Measurements from ENCODE around the gene TPSB2.
"Not testable (repeated sequence)": the region's sequence is repeated elsewhere in the genome, so short reads cannot be mapped to it uniquely, and the experiment has no call there.

GRCh38 chr16:1230084-1230470 is at the start of gene TPSB2:
- not testable (repeated sequence) for TF ChIP-seq ZBTB7A (IDR thresholded peaks at IDR 0.05; ENCODE audit: low read depth); USF1 (IDR thresholded peaks at IDR 0.05); CEBPB (IDR thresholded peaks at IDR 0.05); YY1 (IDR thresholded peaks at IDR 0.05; ENCODE audit: low read depth); TAF1 (IDR thresholded peaks at IDR 0.05; ENCODE audit: low read depth); FOXM1 (IDR thresholded peaks at IDR 0.05; ENCODE audit: borderline replicate concordance, low read depth); RAD21 (IDR thresholded peaks at IDR 0.05; ENCODE audit: low read depth); MAX (IDR thresholded peaks at IDR 0.05); NFIC (IDR thresholded peaks at IDR 0.05); TEAD4 (IDR thresholded peaks at IDR 0.05); REST (IDR thresholded peaks at IDR 0.05; ENCODE audit: low read depth)

Measured in Ishikawa (cell line).